Measurements from ENCODE around the gene EFEMP1.

EFEMP1 gene

DNA sequence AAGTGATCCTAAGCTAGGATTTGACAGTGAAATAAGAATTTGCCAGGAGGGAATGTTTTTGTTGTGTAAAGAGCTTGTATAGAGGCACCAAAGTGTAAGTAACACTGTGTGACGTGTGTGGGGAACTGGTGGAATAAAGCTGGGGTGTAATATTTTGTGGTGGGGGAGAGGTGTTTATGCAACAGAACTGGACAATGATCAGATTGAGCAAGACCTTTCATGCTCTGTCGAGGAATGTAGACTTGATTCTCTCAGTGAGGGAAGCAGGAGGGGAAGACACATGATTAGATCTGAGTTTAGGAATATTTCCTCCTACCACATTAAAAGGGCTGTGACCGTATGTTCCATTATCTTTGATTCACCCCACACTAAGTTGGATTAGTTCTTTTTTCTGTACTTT is 43.6 kb downstream of the EFEMP1 start:
- Histone ChIP-seq H3K4me1 (ENCODE audit: control insufficient read depth, insufficient read depth, low read length) (peaks cover 45% of the 10 kb centered on the region), H3K4me2 (ENCODE audit: low read length) (no peak overlapping the region), H3K4me3 (ENCODE audit: low read length) (no peak overlapping the region), H3K36me3 (ENCODE audit: insufficient read depth, low read length) (peaks cover 10% of the 10 kb centered on the region), H3K9ac (ENCODE audit: low read depth, low read length) (no peak overlapping the region), H3K9me3 (replicated peaks; ENCODE audit: low read length) (no peaks in the 10 kb centered on the region), H3K27me3 (ENCODE audit: control insufficient read depth, insufficient read depth, low read length) (no peaks in the 10 kb centered on the region)

GRCh38 chr2:55877087-55877436 is 46.5 kb downstream of the EFEMP1 start:
- peaks cover 10% of the 10 kb centered on the region for H3K36me3 ChIP-seq (ENCODE audit: insufficient read depth, low read length)
- H3K27me3 ChIP-seq (ENCODE audit: control insufficient read depth, insufficient read depth, low read length), result no peaks in the 10 kb centered on the region
- no peaks in the 10 kb centered on the region for H3K9me3 ChIP-seq (replicated peaks; ENCODE audit: low read length)
- H3K4me2 ChIP-seq (ENCODE audit: low read length), result peak overlapping the region; percentile 34
- peak overlapping the region; percentile 50 for H3K9ac ChIP-seq (ENCODE audit: low read depth, low read length)
- H3K4me3 ChIP-seq (ENCODE audit: low read length), result no peak overlapping the region
- H3K4me1 ChIP-seq (ENCODE audit: control insufficient read depth, insufficient read depth, low read length), result peaks cover 29% of the 10 kb centered on the region

- Histone ChIP-seq H3K36me3 (ENCODE audit: insufficient read depth, low read length) (peaks cover 10% of the 10 kb centered on the region), H3K9me3 (replicated peaks; ENCODE audit: low read length) (no peaks in the 10 kb centered on the region), H3K9ac (ENCODE audit: low read depth, low read length) (peak overlapping the region; percentile 50), H3K4me1 (ENCODE audit: control insufficient read depth, insufficient read depth, low read length) (peaks cover 29% of the 10 kb centered on the region), H3K27me3 (ENCODE audit: control insufficient read depth, insufficient read depth, low read length) (no peaks in the 10 kb centered on the region), H3K4me3 (ENCODE audit: low read length) (no peak overlapping the region), H3K4me2 (ENCODE audit: low read length) (peak overlapping the region; percentile 52)
Observed at GRCh38 chr2:55876429-55877086, 47.0 kb downstream of the EFEMP1 start.

- Histone ChIP-seq H3K9ac (ENCODE audit: low read depth, low read length) (peak overlapping the region; percentile 50), H3K4me3 (ENCODE audit: low read length) (no peak overlapping the region), H3K9me3 (replicated peaks; ENCODE audit: low read length) (no peaks in the 10 kb centered on the region), H3K4me2 (ENCODE audit: low read length) (peak overlapping the region; percentile 52), H3K4me1 (ENCODE audit: control insufficient read depth, insufficient read depth, low read length) (peaks cover 29% of the 10 kb centered on the region), H3K36me3 (ENCODE audit: insufficient read depth, low read length) (peaks cover 9% of the 10 kb centered on the region), H3K27me3 (ENCODE audit: control insufficient read depth, insufficient read depth, low read length) (no peaks in the 10 kb centered on the region)
Observed at GRCh38 chr2:55875434-55876135, 48.0 kb downstream of the EFEMP1 start.

GRCh38 chr2:55874338-55874737 is 49.2 kb downstream of the EFEMP1 start:
- H3K4me1 ChIP-seq (ENCODE audit: control insufficient read depth, insufficient read depth, low read length), result peaks cover 32% of the 10 kb centered on the region
- H3K36me3 ChIP-seq (ENCODE audit: insufficient read depth, low read length), result peaks cover 7% of the 10 kb centered on the region
- no peak overlapping the region for H3K4me3 ChIP-seq (ENCODE audit: low read length)
- no peak overlapping the region for H3K4me2 ChIP-seq (ENCODE audit: low read length)
- no peaks in the 10 kb centered on the region for H3K9me3 ChIP-seq (replicated peaks; ENCODE audit: low read length)
- H3K27me3 ChIP-seq (ENCODE audit: control insufficient read depth, insufficient read depth, low read length), result no peaks in the 10 kb centered on the region
- H3K9ac ChIP-seq (ENCODE audit: low read depth, low read length), result no peak overlapping the region

GRCh38 chr2:55871637-55872036 is 51.9 kb downstream of the EFEMP1 start:
- no peak overlapping the region for H3K4me3 ChIP-seq (ENCODE audit: low read length)
- H3K9ac ChIP-seq (ENCODE audit: low read depth, low read length), result no peak overlapping the region
- H3K4me1 ChIP-seq (ENCODE audit: control insufficient read depth, insufficient read depth, low read length), result peaks cover 21% of the 10 kb centered on the region
- H3K27me3 ChIP-seq (ENCODE audit: control insufficient read depth, insufficient read depth, low read length), result no peaks in the 10 kb centered on the region
- H3K36me3 ChIP-seq (ENCODE audit: insufficient read depth, low read length), result peaks cover 10% of the 10 kb centered on the region
- no peak overlapping the region for H3K4me2 ChIP-seq (ENCODE audit: low read length)
- H3K9me3 ChIP-seq (replicated peaks; ENCODE audit: low read length), result no peaks in the 10 kb centered on the region

DNA sequence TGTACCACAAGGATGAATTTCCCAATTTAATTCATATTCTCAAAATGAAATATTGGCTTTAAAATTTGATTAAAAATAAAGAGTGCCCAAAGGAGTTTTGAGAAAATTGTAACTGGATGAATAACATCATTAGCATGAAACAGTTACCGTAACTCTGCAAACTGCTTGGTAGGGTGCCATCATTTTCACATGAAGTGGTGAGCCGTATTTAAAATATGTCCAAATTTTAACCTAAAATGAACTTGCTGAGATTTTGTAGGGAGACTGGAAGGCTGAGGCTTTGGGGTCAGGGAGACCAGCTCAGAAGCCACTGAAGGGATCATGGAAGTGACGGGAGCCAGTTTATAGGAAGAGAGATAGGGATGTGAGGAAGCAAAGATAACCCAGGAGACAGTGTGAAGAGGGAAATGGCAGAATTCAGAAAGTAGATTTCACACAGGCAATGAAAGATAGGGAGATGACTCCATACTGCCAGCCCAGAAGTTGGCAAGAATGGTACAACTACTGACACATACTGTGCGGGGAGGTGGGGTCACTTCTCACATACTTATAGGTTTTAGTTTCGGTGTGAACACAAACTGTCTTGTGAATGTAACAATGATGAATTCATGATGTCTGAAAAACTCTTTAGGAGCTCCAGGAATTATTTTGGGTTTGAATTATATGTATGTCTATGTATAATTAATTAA is 53.8 kb downstream of the EFEMP1 start:
- peaks cover 10% of the 10 kb centered on the region for H3K36me3 ChIP-seq (ENCODE audit: insufficient read depth, low read length)
- no peaks in the 10 kb centered on the region for H3K27me3 ChIP-seq (ENCODE audit: control insufficient read depth, insufficient read depth, low read length)
- no peak overlapping the region for H3K4me2 ChIP-seq (ENCODE audit: low read length)
- H3K4me3 ChIP-seq (ENCODE audit: low read length), result no peak overlapping the region
- H3K9me3 ChIP-seq (replicated peaks; ENCODE audit: low read length), result no peaks in the 10 kb centered on the region
- peak overlapping the region; percentile 27 for H3K9ac ChIP-seq (ENCODE audit: low read depth, low read length)
- peaks cover 11% of the 10 kb centered on the region for H3K4me1 ChIP-seq (ENCODE audit: control insufficient read depth, insufficient read depth, low read length)

DNA sequence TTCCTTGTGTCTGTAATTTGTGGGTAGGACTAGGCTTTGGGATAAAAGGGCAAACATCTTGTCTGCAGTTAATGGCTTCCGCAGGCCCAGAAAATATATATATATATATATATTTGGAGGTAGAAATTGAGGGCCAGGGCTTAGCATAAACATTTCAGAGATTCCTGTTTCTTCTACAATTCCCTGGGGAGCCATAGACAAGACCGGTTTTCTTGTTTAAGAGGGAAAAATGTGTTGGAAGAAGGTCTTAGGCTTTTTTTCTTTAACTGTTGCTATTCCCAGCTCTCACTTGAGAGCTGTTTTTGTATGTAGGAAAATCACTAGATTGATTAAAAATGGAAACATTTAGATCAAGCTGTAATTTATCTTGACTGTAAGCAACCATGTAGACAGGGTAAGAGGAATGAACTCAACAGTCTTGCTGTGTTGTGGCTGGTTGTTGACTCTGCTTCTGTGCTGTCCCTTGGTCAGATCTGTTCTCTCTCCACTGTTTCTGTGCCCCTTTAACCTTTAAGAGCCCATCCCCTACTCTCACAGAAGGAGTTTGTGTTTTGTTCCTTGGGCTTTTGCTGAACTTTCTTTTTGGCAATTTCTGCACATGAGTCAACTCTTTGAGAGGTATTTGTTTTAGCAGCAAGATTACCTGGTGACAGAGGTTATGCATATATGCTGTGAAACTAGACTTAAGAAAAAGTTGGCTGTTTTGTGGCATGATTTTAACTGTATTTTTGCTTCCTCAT is 58.3 kb downstream of the EFEMP1 start:
- H3K4me1 ChIP-seq (ENCODE audit: control insufficient read depth, insufficient read depth, low read length), result peaks cover 33% of the 10 kb centered on the region
- no peaks in the 10 kb centered on the region for H3K27me3 ChIP-seq (ENCODE audit: control insufficient read depth, insufficient read depth, low read length)
- no peaks in the 10 kb centered on the region for H3K9me3 ChIP-seq (replicated peaks; ENCODE audit: low read length)
- H3K36me3 ChIP-seq (ENCODE audit: insufficient read depth, low read length), result peaks cover 8% of the 10 kb centered on the region
- H3K4me3 ChIP-seq (ENCODE audit: low read length), result no peak overlapping the region
- H3K4me2 ChIP-seq (ENCODE audit: low read length), result no peak overlapping the region
- H3K9ac ChIP-seq (ENCODE audit: low read depth, low read length), result peak overlapping the region; percentile 26

- no peak overlapping the region for H3K4me2 ChIP-seq (ENCODE audit: low read length)
- H3K4me1 ChIP-seq (ENCODE audit: control insufficient read depth, insufficient read depth, low read length), result peaks cover 30% of the 10 kb centered on the region
- H3K27me3 ChIP-seq (ENCODE audit: control insufficient read depth, insufficient read depth, low read length), result no peaks in the 10 kb centered on the region
- no peak overlapping the region for H3K9ac ChIP-seq (ENCODE audit: low read depth, low read length)
- no peaks in the 10 kb centered on the region for H3K9me3 ChIP-seq (replicated peaks; ENCODE audit: low read length)
- H3K4me3 ChIP-seq (ENCODE audit: low read length), result no peak overlapping the region
- peaks cover 8% of the 10 kb centered on the region for H3K36me3 ChIP-seq (ENCODE audit: insufficient read depth, low read length)
Observed at GRCh38 chr2:55864351-55865084, 59.1 kb downstream of the EFEMP1 start.

- Histone ChIP-seq H3K27me3 (ENCODE audit: control insufficient read depth, insufficient read depth, low read length) (no peaks in the 10 kb centered on the region), H3K4me2 (ENCODE audit: low read length) (peak overlapping the region; percentile 39), H3K9ac (ENCODE audit: low read depth, low read length) (peak overlapping the region; percentile 77), H3K4me3 (ENCODE audit: low read length) (no peak overlapping the region), H3K4me1 (ENCODE audit: control insufficient read depth, insufficient read depth, low read length) (peaks cover 30% of the 10 kb centered on the region), H3K9me3 (replicated peaks; ENCODE audit: low read length) (no peaks in the 10 kb centered on the region), H3K36me3 (ENCODE audit: insufficient read depth, low read length) (peaks cover 3% of the 10 kb centered on the region)
Observed at GRCh38 chr2:55862673-55863390, 60.8 kb downstream of the EFEMP1 start.
